HFFc6 (cell line): Measurements from ENCODE around the gene HOXD9. TPM values are rescaled to one million over a fixed set of nuclear protein-coding genes. Genes with fewer than 3 reads are reported as not detected.

Experiments used
- DNase-seq: peaks from one replicate; pipeline ENCODE4 v3.0.0-alpha.2; 2018
- H3K27ac Mint-ChIP-seq: 2 replicates; pipeline ENCODE4 v1.8.0; 2020; ENCODE audit warnings: mild to moderate bottlenecking, mixed read lengths
- H3K27me3 Mint-ChIP-seq: 2 replicates; pipeline ENCODE4 v1.8.0; 2021; ENCODE audit warnings: mild to moderate bottlenecking, moderate library complexity, mixed read lengths; ENCODE audit not compliant: insufficient read depth
- H3K36me3 Mint-ChIP-seq: 2 replicates; pipeline ENCODE4 v1.8.0; 2021; ENCODE audit warnings: low read depth, mixed read lengths
- H3K4me1 Mint-ChIP-seq: 2 replicates; pipeline ENCODE4 v1.8.0; 2020; ENCODE audit warnings: low read depth, mixed read lengths
- H3K4me3 Mint-ChIP-seq: 2 replicates; pipeline ENCODE4 v1.8.0; 2020; ENCODE audit warnings: mild to moderate bottlenecking, moderate library complexity, mixed read lengths
- H3K9me3 Mint-ChIP-seq: 2 replicates; pipeline ENCODE4 v1.8.0; 2020; ENCODE audit warnings: mild to moderate bottlenecking, mixed read lengths
- CTCF ChIP-seq: fragments of 200-600 bp; sonication (generic); IDR thresholded peaks from 2 replicates; pipeline ENCODE4 v1.5.0; 2021; ENCODE audit warnings: antibody characterized with exemption, mild to moderate bottlenecking
- total RNA-seq, 6 experiments: library from RNA; stranded (reverse); fragmentation: NEBNext Ultra II Directional; extraction: Animal tissue kit (Norgen Biotek cat#: 25700); gene quantifications; 2 replicates in 1 of 6; 3 replicates in 5 of 6; pipeline ENCODE4 v1.2.3, GENCODE V29; 2021

The HOXD9 gene
- total RNA-seq, 6 experiments from 2014 or later: 2.1 to 2.7 (median 2.4) TPM

GRCh38 chr2:176101842-176102241 lies 20.7 kb upstream of the HOXD9 start:
- Mint-ChIP-seq H3K4me1 (peaks cover 40% of the 10 kb centered on the region), H3K36me3 (no peaks in the 10 kb centered on the region), H3K27ac (no peak overlapping the region), H3K4me3 (no peak overlapping the region), H3K27me3 (peaks cover 14% of the 10 kb centered on the region), H3K9me3 (no peaks in the 10 kb centered on the region)
- DNase-seq: no peak
- TF ChIP-seq CTCF: no peak

GRCh38 chr2:176102309-176102866 lies 20.1 kb upstream of the HOXD9 start:
- Mint-ChIP-seq H3K27ac (no peak overlapping the region), H3K4me3 (no peak overlapping the region), H3K27me3 (peaks cover 17% of the 10 kb centered on the region), H3K36me3 (no peaks in the 10 kb centered on the region), H3K9me3 (no peaks in the 10 kb centered on the region), H3K4me1 (peaks cover 39% of the 10 kb centered on the region)
- TF ChIP-seq CTCF: no peak
- no peak for DNase-seq

- peak overlapping the region; percentile 83 for H3K4me3 Mint-ChIP-seq
- no peaks in the 10 kb centered on the region for H3K9me3 Mint-ChIP-seq
- no peak for DNase-seq
- H3K27ac Mint-ChIP-seq: peak overlapping the region; percentile 55; the same call in 1 of the 2 replicates
- peaks cover 15% of the 10 kb centered on the region for H3K27me3 Mint-ChIP-seq
- no peaks in the 10 kb centered on the region for H3K36me3 Mint-ChIP-seq
- peaks cover 33% of the 10 kb centered on the region for H3K4me1 Mint-ChIP-seq
- TF ChIP-seq CTCF: no peak
Measured at GRCh38 chr2:176103194-176103593, 19.3 kb upstream of the HOXD9 start.

GRCh38 chr2:176103742-176104315 lies 18.7 kb upstream of the HOXD9 start:
- Mint-ChIP-seq H3K27ac (peak overlapping the region; percentile 77), H3K4me1 (peaks cover 32% of the 10 kb centered on the region), H3K36me3 (no peaks in the 10 kb centered on the region; the same call in 1 of the 2 replicates), H3K9me3 (no peaks in the 10 kb centered on the region), H3K4me3 (peak overlapping the region; percentile 83), H3K27me3 (peaks cover 14% of the 10 kb centered on the region)
- TF ChIP-seq CTCF: no peak
- no peak for DNase-seq

- Mint-ChIP-seq H3K4me1 (peaks cover 37% of the 10 kb centered on the region), H3K27me3 (peaks cover 13% of the 10 kb centered on the region), H3K9me3 (no peaks in the 10 kb centered on the region), H3K27ac (peak overlapping the region; percentile 77), H3K4me3 (peak overlapping the region; percentile 83), H3K36me3 (peaks cover 5% of the 10 kb centered on the region)
- TF ChIP-seq CTCF: peak; percentile 43; the same call in 1 of the 2 replicates
- DNase-seq: peak; percentile 91
Measured at GRCh38 chr2:176104316-176105077, 18.0 kb upstream of the HOXD9 start.
